Measurements from ENCODE around the gene PDLIM4.

PDLIM4 gene

DNA sequence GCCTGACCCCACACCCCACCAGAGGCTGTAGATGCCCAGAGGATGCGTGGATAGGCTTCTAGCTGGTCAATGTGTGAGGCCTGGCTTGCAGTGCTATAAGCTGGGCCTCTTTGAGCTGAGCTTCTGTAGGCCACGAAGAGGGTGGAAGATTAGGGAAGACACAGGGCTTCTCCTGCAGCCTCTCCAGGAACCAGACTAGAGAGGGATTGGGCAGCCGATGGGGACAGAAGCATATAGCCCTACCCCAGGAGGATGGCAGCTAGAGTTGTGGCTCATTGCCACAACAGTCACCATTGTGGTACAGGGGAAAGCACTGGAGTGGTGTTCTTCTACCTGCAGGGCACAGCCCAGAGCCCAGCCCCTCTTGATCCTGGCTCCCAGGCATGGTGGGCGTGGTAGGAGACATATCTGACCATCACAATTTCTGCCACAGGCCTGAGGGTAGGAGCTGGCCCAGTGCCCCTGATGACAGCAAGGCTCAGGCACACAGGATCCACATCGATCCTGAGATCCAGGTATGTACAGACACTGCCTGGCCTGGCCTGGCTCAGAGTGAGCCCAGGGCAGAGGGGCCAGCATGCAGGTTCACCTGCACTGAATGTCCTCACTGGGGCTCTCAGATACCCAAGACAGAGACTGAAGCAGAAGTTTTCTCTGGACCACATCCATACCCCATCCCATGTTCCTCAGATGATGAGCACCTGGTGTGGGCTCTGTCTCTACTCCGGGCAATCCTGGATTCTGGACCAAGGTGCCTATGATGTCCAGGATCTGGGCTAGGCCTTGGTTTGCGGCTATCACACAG is 8.7 kb downstream of the PDLIM4 start:
- DNase-seq (ENCODE audit: extremely low read depth in 1 of 2, low read depth in 1 of 2) = no peak

GRCh38 chr5:132266836-132267160 is 9.3 kb downstream of the PDLIM4 start:
- no peak for DNase-seq (ENCODE audit: extremely low read depth in 1 of 2, low read depth in 1 of 2)

GRCh38 chr5:132267166-132267739 is 9.8 kb downstream of the PDLIM4 start:
- no peak for DNase-seq (ENCODE audit: extremely low read depth in 1 of 2, low read depth in 1 of 2)

DNA sequence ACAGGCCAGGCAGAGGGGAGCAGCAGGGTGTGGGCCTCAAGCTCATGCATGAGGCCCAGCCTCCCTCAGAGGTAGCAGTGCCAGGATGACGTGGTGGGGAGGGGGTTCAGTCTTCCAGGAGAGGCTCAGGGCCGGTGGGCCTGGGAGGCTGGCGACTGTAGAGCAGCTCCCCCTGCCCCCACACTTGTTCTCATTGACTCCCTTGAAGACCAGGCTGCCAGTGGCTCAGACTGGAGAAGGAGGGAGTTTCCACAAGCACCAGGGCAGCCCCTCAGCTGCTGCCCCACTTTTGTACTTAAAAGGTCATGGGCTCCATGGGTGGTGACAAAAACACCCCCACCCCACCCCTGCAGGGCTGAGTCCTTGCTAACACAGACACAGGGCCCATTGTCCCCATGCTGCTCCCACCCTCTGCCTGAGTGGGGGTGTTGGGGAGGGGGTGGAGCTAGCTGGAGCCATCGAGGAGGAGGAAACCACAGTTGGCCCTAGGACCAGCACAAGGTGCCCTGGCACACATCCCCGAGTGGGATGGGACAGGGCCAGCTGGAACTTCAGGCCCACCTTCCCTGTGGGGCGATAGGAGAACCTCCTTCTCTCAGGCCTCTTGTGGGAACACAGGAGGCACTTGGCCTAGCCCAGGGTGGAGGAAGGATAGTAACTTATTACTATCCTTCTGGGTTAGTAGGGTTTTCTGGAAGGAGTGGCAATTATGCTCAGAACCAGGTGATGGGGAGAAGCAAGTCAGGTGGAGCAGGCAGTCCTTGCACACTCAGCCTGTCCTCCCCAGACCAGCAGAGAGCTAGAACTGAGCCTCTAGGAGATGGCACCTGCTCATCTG is 10.7 kb downstream of the PDLIM4 start:
- no peak for DNase-seq (ENCODE audit: extremely low read depth in 1 of 2, low read depth in 1 of 2)

DNA sequence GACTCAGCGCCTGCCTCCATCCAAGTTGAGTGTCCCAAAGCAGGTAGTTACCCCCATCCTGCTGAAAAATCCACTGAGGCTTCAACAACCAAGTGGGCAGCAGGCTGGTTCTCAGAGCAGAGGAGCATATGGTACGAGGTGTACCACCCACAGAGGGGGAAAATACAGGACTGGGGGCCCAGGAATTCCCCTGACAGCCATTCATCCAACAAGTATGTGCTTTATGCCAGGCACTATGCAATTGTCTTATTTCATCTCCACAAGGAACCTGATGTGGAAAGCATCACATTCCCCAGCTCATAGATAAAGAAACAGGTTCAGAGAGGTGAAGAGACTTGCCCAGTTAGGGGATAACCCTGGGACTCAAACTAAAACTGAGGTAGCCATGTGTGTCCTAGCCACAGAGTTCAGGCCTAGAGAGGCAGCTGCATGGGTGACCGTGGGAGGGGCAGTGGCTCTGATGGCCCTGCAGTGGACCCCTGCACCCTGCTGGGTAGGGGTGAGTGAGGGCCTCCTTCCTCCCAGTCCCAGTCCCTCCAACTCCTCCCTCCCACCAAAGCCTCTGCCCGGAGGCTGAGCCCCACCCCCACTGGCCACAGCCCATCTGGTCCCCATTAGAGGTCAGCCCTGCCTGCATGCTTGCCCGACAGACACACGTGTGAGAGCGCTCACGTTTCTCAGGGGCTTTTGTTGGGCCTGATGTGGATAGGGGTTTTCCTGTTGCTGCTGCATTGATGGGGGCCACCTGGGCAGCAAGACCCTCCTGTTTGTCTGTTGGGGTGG is 11.5 kb downstream of the PDLIM4 start:
- no peak for DNase-seq (ENCODE audit: extremely low read depth in 1 of 2, low read depth in 1 of 2)

- no peak for DNase-seq (ENCODE audit: extremely low read depth in 1 of 2, low read depth in 1 of 2)
Observed at GRCh38 chr5:132269635-132270334, 12.3 kb downstream of the PDLIM4 start.

- DNase-seq (ENCODE audit: extremely low read depth in 1 of 2, low read depth in 1 of 2) = no peak
Observed at GRCh38 chr5:132270335-132270665, 12.8 kb downstream of the PDLIM4 start.

GRCh38 chr5:132270706-132271105 is 13.2 kb downstream of the PDLIM4 start:
- DNase-seq (ENCODE audit: extremely low read depth in 1 of 2, low read depth in 1 of 2) = no peak

DNA sequence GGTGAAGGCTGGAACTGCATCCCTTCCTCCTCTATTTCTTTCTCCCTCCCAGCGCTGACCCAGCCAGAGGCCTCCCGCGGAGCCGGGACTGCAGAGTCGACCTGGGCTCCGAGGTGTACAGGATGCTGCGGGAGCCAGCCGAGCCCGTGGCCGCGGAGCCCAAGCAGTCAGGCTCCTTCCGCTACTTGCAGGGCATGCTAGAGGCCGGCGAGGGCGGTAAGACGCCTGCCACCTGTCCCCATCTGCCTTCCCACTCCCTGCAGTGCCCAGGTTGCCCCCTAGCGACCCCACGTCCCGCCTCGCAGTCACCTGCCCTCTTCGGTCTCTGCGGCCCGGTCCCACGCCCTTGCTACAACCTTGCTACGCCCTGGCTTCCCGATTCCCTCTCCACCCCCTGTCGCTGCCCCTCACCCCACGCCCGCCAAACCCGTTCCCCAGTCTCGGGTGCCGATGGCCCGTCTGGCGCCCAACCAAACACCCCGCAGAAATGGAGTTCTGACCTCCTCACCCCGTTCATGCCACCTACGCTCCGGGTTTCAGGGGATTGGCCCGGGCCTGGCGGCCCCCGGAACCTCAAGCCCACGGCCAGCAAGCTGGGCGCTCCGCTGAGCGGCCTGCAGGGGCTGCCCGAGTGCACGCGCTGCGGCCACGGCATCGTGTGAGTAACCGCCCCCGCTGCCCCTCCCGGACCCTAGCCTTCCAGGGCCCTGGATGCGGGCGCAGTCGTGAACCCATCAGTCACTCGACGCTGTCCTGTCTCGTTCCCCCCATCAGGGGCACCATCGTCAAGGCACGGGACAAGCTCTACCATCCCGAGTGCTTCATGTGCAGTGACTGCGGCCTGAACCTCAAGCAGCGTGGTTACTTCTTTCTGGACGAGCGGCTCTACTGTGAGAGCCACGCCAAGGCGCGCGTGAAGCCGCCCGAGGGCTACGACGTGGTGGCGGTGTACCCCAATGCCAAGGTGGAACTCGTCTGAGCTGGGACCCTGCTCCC is 14.1 kb downstream of the PDLIM4 start:
- no peak for DNase-seq (ENCODE audit: extremely low read depth in 1 of 2, low read depth in 1 of 2)

- no peak for DNase-seq (ENCODE audit: extremely low read depth in 1 of 2, low read depth in 1 of 2)
Observed at GRCh38 chr5:132272311-132273210, 15.1 kb downstream of the PDLIM4 start.

DNA sequence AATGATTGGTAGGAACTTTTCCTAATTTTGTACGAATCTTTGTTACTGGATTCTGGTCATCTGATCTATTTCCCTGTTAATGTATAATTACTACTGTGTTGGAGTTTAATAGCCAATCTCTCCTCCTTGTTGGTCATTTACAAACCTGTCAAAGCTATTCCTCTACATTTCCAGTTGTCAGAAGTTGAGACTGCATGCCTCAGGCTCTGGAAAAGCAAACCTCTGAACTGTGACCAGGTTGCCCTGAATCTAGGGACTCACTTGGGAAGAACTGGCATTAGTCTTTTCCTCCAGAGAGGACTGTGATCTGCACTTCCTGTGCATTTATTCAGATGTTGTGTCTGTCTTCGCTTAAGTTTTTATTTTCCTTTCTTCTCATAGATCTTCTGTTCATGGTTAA is 16.1 kb downstream of the PDLIM4 start:
- DNase-seq (ENCODE audit: extremely low read depth in 1 of 2, low read depth in 1 of 2) = no peak

DNA sequence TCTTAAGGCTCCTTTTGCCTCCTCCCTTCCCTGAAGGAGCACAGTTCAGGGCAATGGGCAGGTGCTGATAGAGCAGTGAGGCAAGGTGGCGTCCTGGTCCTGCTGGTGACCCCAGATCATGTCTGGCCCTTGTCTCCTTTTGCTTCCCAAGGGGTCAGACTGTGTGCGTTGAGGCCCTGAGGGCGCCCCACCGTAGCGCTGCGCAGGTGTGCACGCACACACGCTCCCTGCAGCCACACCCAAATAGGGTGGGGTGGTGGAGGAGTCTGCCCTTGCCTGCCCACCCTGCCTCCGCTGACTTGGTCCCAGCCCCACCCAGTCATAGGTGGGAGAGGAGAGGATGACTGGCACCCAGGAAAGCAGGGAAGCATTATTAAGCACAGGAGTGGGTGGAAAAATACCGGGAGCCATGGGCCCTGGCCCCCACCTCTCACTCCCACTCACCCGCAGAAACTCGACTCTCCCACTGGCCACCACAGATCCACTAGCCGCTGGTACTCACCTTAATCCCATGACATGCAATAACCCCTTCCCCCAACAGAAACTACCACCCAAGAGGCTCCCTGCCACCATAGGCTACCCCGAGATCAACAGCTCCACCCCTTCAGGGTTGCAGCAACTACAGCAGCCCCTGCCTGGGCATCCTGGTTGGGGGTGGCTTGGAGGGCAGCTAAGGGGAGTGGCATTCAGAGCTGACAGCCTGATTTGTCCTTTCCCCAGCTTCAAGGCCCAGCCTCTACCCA is 16.7 kb downstream of the PDLIM4 start:
- no peak for DNase-seq (ENCODE audit: extremely low read depth in 1 of 2, low read depth in 1 of 2)

DNA sequence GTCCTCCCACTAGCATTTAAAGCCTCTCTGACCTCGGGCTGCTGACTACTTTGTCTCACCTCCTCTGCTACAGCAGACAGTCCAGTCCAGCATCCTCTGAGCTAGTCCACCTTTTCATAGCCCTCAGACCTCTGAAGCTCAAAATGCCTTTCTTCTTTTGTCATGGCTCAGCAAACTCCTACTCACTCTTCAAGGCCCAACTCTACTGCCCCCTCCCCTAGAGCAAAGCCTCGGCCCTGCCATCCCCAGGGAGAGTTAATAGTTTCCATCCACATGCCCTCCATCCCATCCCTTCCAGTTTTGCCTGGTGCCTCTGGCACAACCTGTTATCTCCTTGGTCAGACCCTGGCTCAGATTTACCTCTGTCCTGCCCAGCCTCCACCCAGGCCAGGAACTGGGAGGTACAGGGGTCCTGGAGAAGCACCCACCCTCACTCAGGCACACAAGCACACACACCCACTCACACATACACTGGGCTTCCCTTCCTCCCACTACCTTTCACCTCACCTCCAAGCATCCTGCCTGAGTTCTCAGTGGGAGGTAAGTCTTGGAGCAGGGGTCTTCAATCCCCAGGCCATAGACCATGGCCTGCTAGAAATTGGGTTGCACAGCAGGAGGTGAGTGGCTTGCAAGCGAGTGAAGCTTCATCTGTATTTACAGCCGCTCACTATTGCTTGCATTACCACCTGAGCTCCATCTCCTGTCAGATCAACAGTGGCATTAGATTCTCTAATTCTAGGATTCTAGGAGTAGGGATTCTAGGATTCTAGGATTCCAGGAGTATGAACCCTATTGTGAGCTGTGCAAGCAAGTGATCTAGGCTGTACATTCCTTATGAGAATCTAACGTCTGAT is 18.1 kb downstream of the PDLIM4 start:
- no peak for DNase-seq (ENCODE audit: extremely low read depth in 1 of 2, low read depth in 1 of 2)

DNA sequence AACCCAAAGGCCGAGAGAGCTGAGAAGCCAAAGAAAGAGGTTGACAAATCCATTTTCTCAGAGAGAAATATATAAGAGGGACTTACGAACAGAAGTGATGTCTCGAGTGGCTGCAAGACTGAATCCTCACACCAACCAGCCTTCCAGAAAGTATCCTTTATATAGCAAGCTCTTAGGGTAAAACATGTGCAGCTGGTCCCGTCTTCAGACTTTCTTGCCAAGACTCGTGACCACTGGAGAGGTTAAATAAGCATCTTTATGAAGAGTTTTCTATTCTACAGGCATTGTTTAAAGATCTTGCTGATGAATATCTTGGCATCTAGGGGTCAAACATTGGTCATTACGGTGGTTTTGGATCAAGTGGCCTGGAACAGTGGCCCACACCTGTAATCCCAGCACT is 19.8 kb downstream of the PDLIM4 start:
- DNase-seq (ENCODE audit: extremely low read depth in 1 of 2, low read depth in 1 of 2) = no peak

DNA sequence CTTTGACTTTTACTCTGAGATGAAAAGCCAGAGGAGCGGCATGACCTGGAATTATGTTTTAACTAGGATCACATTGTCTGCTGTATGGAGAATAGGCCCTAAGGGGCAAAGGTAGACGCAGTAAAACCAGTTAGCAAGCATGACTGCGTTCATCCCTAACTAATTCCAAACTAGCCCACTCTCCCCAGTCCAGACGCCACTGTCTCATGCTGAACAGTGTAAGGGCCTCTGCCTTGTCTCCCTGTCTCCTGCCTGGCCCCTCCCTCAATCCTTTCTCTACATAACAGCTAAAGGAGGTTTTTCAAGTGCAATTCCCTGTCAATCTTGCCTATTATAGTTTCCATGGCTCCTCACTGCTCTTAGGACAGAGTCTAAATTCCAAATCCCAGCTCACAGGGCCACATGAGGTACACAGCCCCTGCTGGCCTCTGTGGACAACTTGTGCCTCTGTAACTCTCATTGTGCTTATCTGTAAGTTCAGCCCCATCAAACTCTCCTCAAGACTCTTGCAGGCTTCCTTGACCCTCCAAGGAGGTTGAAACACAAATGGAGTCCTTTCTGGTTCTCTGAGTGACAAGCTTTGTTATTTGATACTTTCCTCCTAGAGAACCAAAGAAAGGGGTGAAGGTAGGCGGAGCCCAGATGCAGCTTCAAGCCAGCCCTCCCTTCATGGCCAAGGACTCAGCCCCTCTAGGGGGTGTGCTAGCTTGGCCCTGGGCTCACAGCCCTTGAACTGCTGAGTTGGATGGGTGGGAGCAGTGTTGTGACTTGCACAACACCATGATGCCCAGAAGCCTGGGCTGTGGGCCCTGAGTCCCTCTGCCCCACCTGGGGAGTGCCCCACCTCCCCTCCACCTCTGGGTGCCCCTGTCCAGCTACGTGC is 20.7 kb downstream of the PDLIM4 start:
- no peak for DNase-seq (ENCODE audit: extremely low read depth in 1 of 2, low read depth in 1 of 2)

DNA sequence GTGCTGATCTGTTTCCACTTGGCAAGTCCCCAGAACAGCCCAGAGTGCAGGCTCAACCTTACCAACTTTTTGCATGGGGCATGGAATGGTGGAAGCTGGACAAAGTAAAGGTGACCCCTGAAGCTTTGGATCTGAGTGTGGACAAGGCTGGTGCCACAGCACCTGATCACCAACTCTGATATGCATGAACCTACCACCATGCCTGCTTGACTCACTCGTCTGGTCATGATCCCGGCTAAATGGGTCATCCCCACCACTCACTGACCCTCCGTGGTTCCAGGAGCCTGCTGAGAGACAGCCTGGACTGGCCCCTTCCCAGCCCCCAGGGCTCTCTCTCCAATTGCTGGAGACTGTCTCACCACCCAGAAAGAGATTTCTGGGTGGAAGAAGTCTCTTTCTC is 22.3 kb downstream of the PDLIM4 start:
- no peak for DNase-seq (ENCODE audit: extremely low read depth in 1 of 2, low read depth in 1 of 2)

Data from stimulated activated CD8-positive, alpha-beta memory T cell treated with anti-CD3 and anti-CD28 coated beads, Interleukin-7, amount 100 ng/mL, for 48 hours (primary cell).